ENCODE measurements around the gene METTL13. TPM values are rescaled to one million over a fixed set of nuclear protein-coding genes. Genes with fewer than 3 reads are reported as not detected.

The METTL13 gene
- total and polyA plus RNA-seq, 8 donors, result 5.2 to 16.6 (median 9.9) TPM

- Histone ChIP-seq H3K27ac (no peak overlapping the region), H3K27me3 (no peaks in the 10 kb centered on the region), H3K36me3 (no peaks in the 10 kb centered on the region), H3K4me3 (no peak overlapping the region), H3K4me1 (no peaks in the 10 kb centered on the region), H3K9me3 (no peaks in the 10 kb centered on the region)
- WGBS, 2 donors, result 72 to 80% methylated on average over 6 of the region's 6 CpGs
- ATAC-seq (no peak), FAIRE-seq (no peak), DNase-seq (no peak)
- intact Hi-C loops (cut with DNase I), result no loop called here
- TF ChIP-seq, protein P1, sequence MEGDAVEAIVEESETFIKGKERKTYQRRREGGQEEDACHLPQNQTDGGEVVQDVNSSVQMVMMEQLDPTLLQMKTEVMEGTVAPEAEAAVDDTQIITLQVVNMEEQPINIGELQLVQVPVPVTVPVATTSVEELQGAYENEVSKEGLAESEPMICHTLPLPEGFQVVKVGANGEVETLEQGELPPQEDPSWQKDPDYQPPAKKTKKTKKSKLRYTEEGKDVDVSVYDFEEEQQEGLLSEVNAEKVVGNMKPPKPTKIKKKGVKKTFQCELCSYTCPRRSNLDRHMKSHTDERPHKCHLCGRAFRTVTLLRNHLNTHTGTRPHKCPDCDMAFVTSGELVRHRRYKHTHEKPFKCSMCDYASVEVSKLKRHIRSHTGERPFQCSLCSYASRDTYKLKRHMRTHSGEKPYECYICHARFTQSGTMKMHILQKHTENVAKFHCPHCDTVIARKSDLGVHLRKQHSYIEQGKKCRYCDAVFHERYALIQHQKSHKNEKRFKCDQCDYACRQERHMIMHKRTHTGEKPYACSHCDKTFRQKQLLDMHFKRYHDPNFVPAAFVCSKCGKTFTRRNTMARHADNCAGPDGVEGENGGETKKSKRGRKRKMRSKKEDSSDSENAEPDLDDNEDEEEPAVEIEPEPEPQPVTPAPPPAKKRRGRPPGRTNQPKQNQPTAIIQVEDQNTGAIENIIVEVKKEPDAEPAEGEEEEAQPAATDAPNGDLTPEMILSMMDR (IDR thresholded peaks at IDR 0.05), result no peak
These were observed 19.3 kb upstream of the METTL13 start for GRCh38 chr1:171762143-171762563.

GRCh38 chr1:171763764-171764163, 17.7 kb upstream of the METTL13 start:
- ATAC-seq (no peak), FAIRE-seq (no peak), DNase-seq (no peak)
- H3K4me3 ChIP-seq, result no peak overlapping the region
- 67 to 76% methylated on average over 6 of the region's 6 CpGs for WGBS, 2 donors
- H3K36me3 ChIP-seq, result no peaks in the 10 kb centered on the region
- TF ChIP-seq, protein P1 (IDR thresholded peaks at IDR 0.05), result no peak
- no peaks in the 10 kb centered on the region for H3K4me1 ChIP-seq
- intact Hi-C loops (cut with DNase I), result no loop called here
- no peaks in the 10 kb centered on the region for H3K9me3 ChIP-seq
- no peak overlapping the region for H3K27ac ChIP-seq
- no peaks in the 10 kb centered on the region for H3K27me3 ChIP-seq

GRCh38 chr1:171769171-171769570, 12.3 kb upstream of the METTL13 start:
- no peak overlapping the region for H3K4me3 ChIP-seq
- no peak for ATAC-seq
- no peak for FAIRE-seq
- H3K27ac ChIP-seq, result no peak overlapping the region
- intact Hi-C loops (cut with DNase I), result no loop called here
- TF ChIP-seq, protein P1 (IDR thresholded peaks at IDR 0.05), result no peak
- H3K27me3 ChIP-seq, result no peaks in the 10 kb centered on the region
- H3K4me1 ChIP-seq, result no peaks in the 10 kb centered on the region
- DNase-seq, result no peak
- 71 to 74% methylated on average over 3 of the region's 3 CpGs for WGBS, 2 donors
- H3K9me3 ChIP-seq, result no peaks in the 10 kb centered on the region
- no peaks in the 10 kb centered on the region for H3K36me3 ChIP-seq

GRCh38 chr1:171769754-171770153, 11.7 kb upstream of the METTL13 start:
- Histone ChIP-seq H3K27me3 (no peaks in the 10 kb centered on the region), H3K4me3 (no peak overlapping the region), H3K27ac (no peak overlapping the region), H3K4me1 (no peaks in the 10 kb centered on the region), H3K9me3 (no peaks in the 10 kb centered on the region), H3K36me3 (no peaks in the 10 kb centered on the region)
- FAIRE-seq (no peak), ATAC-seq (no peak), DNase-seq (no peak)
- TF ChIP-seq, protein P1 (IDR thresholded peaks at IDR 0.05), result no peak
- WGBS, 2 donors, result 54 to 55% methylated on average over 1 of the region's 1 CpG
- intact Hi-C loops (cut with DNase I), result no loop called here

GRCh38 chr1:171772312-171772711, 9.1 kb upstream of the METTL13 start:
- Histone ChIP-seq H3K4me3 (no peak overlapping the region), H3K36me3 (no peaks in the 10 kb centered on the region), H3K4me1 (no peaks in the 10 kb centered on the region), H3K9me3 (no peaks in the 10 kb centered on the region), H3K27ac (no peak overlapping the region), H3K27me3 (no peaks in the 10 kb centered on the region)
- no peak for FAIRE-seq
- WGBS, 2 donors, result 88 to 94% methylated on average over 2 of the region's 2 CpGs
- ATAC-seq, result no peak
- TF ChIP-seq, protein P1 (IDR thresholded peaks at IDR 0.05), result no peak
- DNase-seq, result no peak
- intact Hi-C loops (cut with DNase I), result no loop called here

All from pancreas (tissue), 10 donors.